Trophoblast cell (in vitro differentiated cells and primary cell): Measurements from ENCODE around the gene NOTCH3.

Source experiments
- DNase-seq, 2 donors: peaks; one replicate each; pipeline ENCODE4 v3.0.0-alpha.2; 2016
- H2AFZ ChIP-seq: 2 replicates; pipeline ENCODE4 v1.6.1; 2013; ENCODE audit warnings: low read length, moderate library complexity, mild to moderate bottlenecking; ENCODE audit not compliant: insufficient read depth, poor library complexity
- H2AK5ac ChIP-seq: 2 replicates; pipeline ENCODE4 v1.6.1; 2013; ENCODE audit warnings: mild to moderate bottlenecking, low read length
- H2BK120ac ChIP-seq: 2 replicates; pipeline ENCODE4 v1.6.1; 2013; ENCODE audit warnings: low read length, mild to moderate bottlenecking, moderate library complexity; ENCODE audit not compliant: insufficient read depth, poor library complexity
- H2BK12ac ChIP-seq: 2 replicates; pipeline ENCODE4 v1.6.1; 2013; ENCODE audit warnings: mild to moderate bottlenecking, low read length, moderate library complexity
- H2BK5ac ChIP-seq: 2 replicates; pipeline ENCODE4 v1.6.1; 2013; ENCODE audit warnings: low read length, low read depth, moderate library complexity, mild to moderate bottlenecking; ENCODE audit not compliant: poor library complexity
- H3K14ac ChIP-seq: 2 replicates; pipeline ENCODE4 v1.6.1; 2013; ENCODE audit warnings: mild to moderate bottlenecking, low read length
- H3K18ac ChIP-seq: 2 replicates; pipeline ENCODE4 v1.6.1; 2013; ENCODE audit warnings: mild to moderate bottlenecking, low read length
- H3K23ac ChIP-seq: 2 replicates; pipeline ENCODE4 v1.6.1; 2013; ENCODE audit warnings: low read length
- H3K27ac ChIP-seq: 2 replicates; pipeline ENCODE4 v1.5.1; 2013; ENCODE audit warnings: low read depth, mild to moderate bottlenecking, inconsistent platforms, low read length, moderate library complexity
- H3K27me3 ChIP-seq: 2 replicates; pipeline ENCODE4 v1.6.1; 2013; ENCODE audit warnings: inconsistent platforms, mild to moderate bottlenecking, low read length, moderate library complexity; ENCODE audit not compliant: insufficient read depth
- H3K36me3 ChIP-seq, 2 experiments: 1 replicate in 1 of 2; 2 replicates in 1 of 2; pipeline ENCODE4 v1.6.1; 2013; ENCODE audit warnings: low read length in 2 of 2, mild to moderate bottlenecking in 2 of 2, moderate library complexity in 1 of 2; ENCODE audit not compliant: insufficient read depth in 2 of 2, control insufficient read depth in 1 of 2
- H3K4ac ChIP-seq: 2 replicates; pipeline ENCODE4 v1.6.1; 2013; ENCODE audit warnings: low read depth, mild to moderate bottlenecking, low read length, moderate library complexity
- H3K4me1 ChIP-seq, 2 experiments: 1 replicate in 1 of 2; 2 replicates in 1 of 2; pipeline ENCODE4 v1.6.1; 2013; ENCODE audit warnings: low read length in 2 of 2, mild to moderate bottlenecking in 2 of 2, moderate library complexity in 1 of 2; ENCODE audit not compliant: insufficient read depth in 2 of 2, control insufficient read depth in 1 of 2
- H3K4me2 ChIP-seq: 2 replicates; pipeline ENCODE4 v1.6.1; 2013; ENCODE audit warnings: inconsistent platforms, mild to moderate bottlenecking, low read length, moderate library complexity
- H3K4me3 ChIP-seq: 2 replicates; pipeline ENCODE4 v1.5.1; 2013; ENCODE audit warnings: mild to moderate bottlenecking, low read depth, low read length, inconsistent platforms
- H3K79me1 ChIP-seq: one replicate; pipeline ENCODE4 v1.6.1; 2013; ENCODE audit warnings: low read length
- H3K79me2 ChIP-seq: 2 replicates; pipeline ENCODE4 v1.6.1; 2013; ENCODE audit warnings: low read length, mild to moderate bottlenecking; ENCODE audit not compliant: control insufficient read depth, insufficient read depth, poor library complexity
- H3K9ac ChIP-seq: 2 replicates; pipeline ENCODE4 v1.6.1; 2013; ENCODE audit warnings: mild to moderate bottlenecking, low read length
- H3K9me3 ChIP-seq: 2 replicates; pipeline ENCODE4 v1.6.1; 2013; ENCODE audit warnings: low read depth, mild to moderate bottlenecking, control low read depth, inconsistent platforms, low read length; ENCODE audit not compliant: insufficient read depth
- H4K12ac ChIP-seq: 2 replicates; pipeline ENCODE4 v1.6.1; 2013; ENCODE audit warnings: low read depth, mild to moderate bottlenecking, low read length, moderate library complexity
- H4K8ac ChIP-seq: 2 replicates; pipeline ENCODE4 v1.6.1; 2013; ENCODE audit warnings: low read depth, mild to moderate bottlenecking, low read length, moderate library complexity
- H4K91ac ChIP-seq: one replicate; pipeline ENCODE4 v1.6.1; 2013; ENCODE audit warnings: low read depth, mild to moderate bottlenecking, low read length, moderate library complexity
- WGBS: extraction: QIAGEN DNeasy Blood & Tissue Kit; methylation state at CpG from one replicate; pipeline ENCODE4 v1.1.7; 2013; ENCODE audit warnings: missing lambda C conversion rate; ENCODE audit not compliant: insufficient read length, insufficient coverage; ENCODE audit errors: extremely low coverage; 5-methylcytosine and 5-hydroxymethylcytosine counted together

Gene NOTCH3

DNA sequence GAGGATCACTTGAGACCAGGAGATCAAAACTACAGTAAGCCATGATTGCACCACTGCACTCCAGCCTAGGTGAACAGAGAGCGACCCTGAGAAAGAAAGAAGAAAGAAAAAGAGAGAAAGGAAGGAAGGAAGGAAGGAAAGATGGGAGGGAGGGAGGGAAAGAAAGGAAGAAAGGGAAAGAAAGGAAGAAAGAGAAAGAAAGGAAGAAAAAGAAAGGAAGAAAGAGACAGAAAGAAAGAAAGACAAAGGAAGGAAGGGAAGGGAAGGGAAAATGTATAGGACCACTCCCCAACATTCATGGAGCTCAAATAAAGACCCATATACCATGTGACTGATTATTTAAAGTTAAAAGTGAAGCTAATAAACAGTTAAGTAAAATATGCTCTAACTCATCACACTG lies 53.7 kb downstream of the NOTCH3 start:
- no peak overlapping the region for H4K8ac ChIP-seq
- no peak overlapping the region for H3K14ac ChIP-seq
- no peak overlapping the region for H3K23ac ChIP-seq
- no peak overlapping the region for H2AFZ ChIP-seq
- H3K27ac ChIP-seq: no peak overlapping the region
- no peaks in the 10 kb centered on the region for H3K79me1 ChIP-seq
- no peaks in the 10 kb centered on the region for H3K4me1 ChIP-seq
- no peak overlapping the region for H3K9ac ChIP-seq
- no peak overlapping the region for H4K91ac ChIP-seq
- no peak overlapping the region for H3K18ac ChIP-seq
- H3K27me3 ChIP-seq: no peaks in the 10 kb centered on the region
- no peak overlapping the region for H3K4ac ChIP-seq
- no peaks in the 10 kb centered on the region for H3K36me3 ChIP-seq
- no peak overlapping the region for H4K12ac ChIP-seq
- no CpG with 5 or more reads among the region's 1 CpG for WGBS
- H2AK5ac ChIP-seq: no peak overlapping the region
- no peak for DNase-seq
- no peaks in the 10 kb centered on the region for H3K9me3 ChIP-seq
- H3K4me2 ChIP-seq: no peak overlapping the region
- no peak overlapping the region for H2BK120ac ChIP-seq
- no peaks in the 10 kb centered on the region for H3K79me2 ChIP-seq
- H2BK5ac ChIP-seq: no peak overlapping the region
- H3K4me3 ChIP-seq: no peak overlapping the region
- no peak overlapping the region for H2BK12ac ChIP-seq

DNA sequence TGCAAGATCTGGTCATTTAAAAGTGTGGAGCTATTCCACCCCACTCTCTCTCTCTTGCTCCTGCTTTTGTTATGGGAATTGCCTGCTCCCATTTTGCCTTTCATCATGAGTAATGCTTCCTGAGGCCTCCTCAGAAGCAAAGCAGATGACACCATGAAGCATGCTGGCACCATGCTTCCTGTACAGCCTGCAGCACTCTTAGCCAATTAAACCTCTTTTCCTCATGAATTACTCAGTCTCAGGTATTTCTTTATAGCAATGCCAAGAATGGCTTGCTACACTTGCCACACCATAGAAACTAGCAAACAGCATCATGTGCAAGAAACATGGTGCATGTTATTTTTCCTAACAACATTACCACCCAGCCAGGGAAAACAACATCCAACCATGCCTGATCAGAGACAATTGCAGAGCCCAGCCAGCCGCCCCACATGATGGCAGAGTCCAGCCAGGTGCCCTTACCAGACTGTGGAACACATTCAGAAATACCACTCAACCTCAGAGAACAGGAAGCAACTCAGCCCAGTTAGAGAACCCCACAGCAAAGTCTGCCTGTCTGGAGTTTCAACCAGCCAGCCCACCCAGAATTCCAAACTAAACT lies 56.6 kb downstream of the NOTCH3 start:
- no peak overlapping the region for H4K91ac ChIP-seq
- no peak overlapping the region for H2BK12ac ChIP-seq
- WGBS: no CpG with 5 or more reads among the region's 1 CpG
- no peak overlapping the region for H3K18ac ChIP-seq
- H2AFZ ChIP-seq: no peak overlapping the region
- H2BK120ac ChIP-seq: no peak overlapping the region
- H3K4ac ChIP-seq: no peak overlapping the region
- no peaks in the 10 kb centered on the region for H3K79me2 ChIP-seq
- H2AK5ac ChIP-seq: no peak overlapping the region
- no peak overlapping the region for H3K27ac ChIP-seq
- DNase-seq: peak; percentile 87 to 94
- no peak overlapping the region for H3K4me2 ChIP-seq
- H3K23ac ChIP-seq: no peak overlapping the region
- H3K14ac ChIP-seq: no peak overlapping the region
- peaks cover 1% of the 10 kb centered on the region for H3K9me3 ChIP-seq
- H3K9ac ChIP-seq: no peak overlapping the region
- no peaks in the 10 kb centered on the region for H3K27me3 ChIP-seq
- no peaks in the 10 kb centered on the region for H3K79me1 ChIP-seq
- no peaks in the 10 kb centered on the region for H3K36me3 ChIP-seq
- H4K12ac ChIP-seq: no peak overlapping the region
- H2BK5ac ChIP-seq: no peak overlapping the region
- no peak overlapping the region for H3K4me3 ChIP-seq
- no peaks in the 10 kb centered on the region for H3K4me1 ChIP-seq
- H4K8ac ChIP-seq: no peak overlapping the region

DNA sequence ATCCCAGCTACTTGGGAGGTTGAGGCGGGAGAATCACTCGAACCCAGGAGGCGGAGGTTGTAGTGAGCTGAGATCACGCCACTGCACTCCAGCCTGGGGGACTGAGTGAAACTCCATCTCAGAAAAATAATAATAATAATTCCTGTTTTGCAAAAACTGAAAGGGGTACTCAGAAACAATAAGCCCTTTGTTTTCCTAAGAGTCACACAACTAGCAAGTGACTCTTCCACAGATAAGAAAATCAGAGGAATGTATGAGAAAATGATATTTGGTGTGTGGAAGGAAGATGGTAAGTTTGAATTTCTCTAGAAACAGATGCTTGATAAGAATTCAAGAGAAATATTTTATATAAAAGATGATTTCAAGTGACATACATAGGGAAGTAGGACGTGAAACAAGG lies 58.5 kb downstream of the NOTCH3 start:
- Histone ChIP-seq H3K9ac (no peak overlapping the region), H3K9me3 (peaks cover 5% of the 10 kb centered on the region), H3K23ac (no peak overlapping the region), H3K36me3 (no peaks in the 10 kb centered on the region), H4K91ac (no peak overlapping the region), H3K4me1 (no peaks in the 10 kb centered on the region), H3K4me2 (no peak overlapping the region), H2AK5ac (no peak overlapping the region), H4K12ac (no peak overlapping the region), H3K14ac (no peak overlapping the region), H3K4me3 (no peak overlapping the region), H3K79me1 (no peaks in the 10 kb centered on the region), H2AFZ (no peak overlapping the region), H3K4ac (no peak overlapping the region), H4K8ac (no peak overlapping the region), H3K27ac (no peak overlapping the region), H2BK5ac (no peak overlapping the region), H3K18ac (no peak overlapping the region), H3K79me2 (no peaks in the 10 kb centered on the region), H2BK120ac (no peak overlapping the region), H3K27me3 (no peaks in the 10 kb centered on the region), H2BK12ac (no peak overlapping the region)
- no CpG with 5 or more reads among the region's 5 CpGs for WGBS
- DNase-seq: no peak

DNA sequence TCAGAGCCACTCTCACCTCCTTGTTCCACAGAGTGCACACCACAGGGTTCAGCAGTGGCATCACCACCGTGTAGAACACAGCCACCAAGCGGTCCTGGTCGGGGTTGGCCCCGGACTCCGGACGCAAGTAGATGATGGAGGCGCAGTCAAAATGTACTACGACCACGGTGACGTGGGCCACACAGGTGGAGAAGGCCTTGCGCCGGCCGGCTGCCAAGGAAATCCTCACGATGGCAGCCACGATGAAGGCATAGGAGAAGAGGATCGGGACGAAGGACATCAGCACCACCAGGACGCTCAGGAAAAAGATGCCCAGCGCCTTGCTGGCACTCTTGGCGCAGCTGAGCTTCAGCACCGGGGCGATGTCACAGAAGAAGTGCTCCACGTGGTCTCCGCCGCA lies 59.7 kb downstream of the NOTCH3 start:
- Histone ChIP-seq H3K9ac (no peak overlapping the region), H3K23ac (no peak overlapping the region), H4K91ac (no peak overlapping the region), H2BK5ac (no peak overlapping the region), H2BK120ac (no peak overlapping the region), H3K27ac (no peak overlapping the region), H3K36me3 (no peaks in the 10 kb centered on the region), H3K4me2 (no peak overlapping the region), H3K9me3 (peaks cover 5% of the 10 kb centered on the region), H2AK5ac (no peak overlapping the region), H4K12ac (no peak overlapping the region), H3K27me3 (no peaks in the 10 kb centered on the region), H3K18ac (no peak overlapping the region), H3K14ac (no peak overlapping the region), H3K79me2 (no peaks in the 10 kb centered on the region), H4K8ac (no peak overlapping the region), H3K4me3 (no peak overlapping the region), H2BK12ac (no peak overlapping the region), H3K4me1 (no peaks in the 10 kb centered on the region), H3K79me1 (no peaks in the 10 kb centered on the region), H3K4ac (no peak overlapping the region), H2AFZ (no peak overlapping the region)
- DNase-seq: no peak
- WGBS: no CpG with 5 or more reads among the region's 25 CpGs
